K562 (cell line): ENCODE data around the gene ARL3. TPM values are rescaled to one million over a fixed set of nuclear protein-coding genes. Genes with fewer than 3 reads are reported as not detected.

Experiments used
- CSDE1 ChIP-seq, 2 experiments: fragments of 450-650 bp; IDR thresholded peaks; 2 replicates each; pipeline ENCODE4 v1.6.1; 2016; ENCODE audit warnings: mild to moderate bottlenecking in 1 of 2
- FOXP1 ChIP-seq: sonication (generic); formaldehyde crosslinking; IDR thresholded peaks from 2 replicates; pipeline ENCODE4 v1.8.0; 2022; ENCODE audit warnings: mild to moderate bottlenecking, missing genetic modification reagents
- JUNB ChIP-seq: fragments of 450-650 bp; formaldehyde crosslinking; conservative IDR thresholded peaks from 2 replicates; pipeline ENCODE4 v1.4.0; 2020; ENCODE audit warnings: mild to moderate bottlenecking
- MCM7 ChIP-seq, 2 experiments: fragments of 450-650 bp; IDR thresholded peaks; 2 replicates each; pipeline ENCODE4 v1.6.1; 2016 to 2018
- MYC ChIP-seq, 2 experiments: fragments of 250-450 bp in 1 of 2; sonication (Bioruptor Pico) in 1 of 2; IDR thresholded peaks; 2 replicates each; pipeline versions ENCODE4 v1.5.1 to v1.6.1; 2012 to 2021; ENCODE audit warnings: low read depth in 2 of 2, borderline replicate concordance in 1 of 2, improper control_type of control experiment in 1 of 2, low read length in 1 of 2, mild to moderate bottlenecking in 1 of 2, moderate library complexity in 1 of 2
- POLR2AphosphoS2 ChIP-seq: IDR thresholded peaks from 2 replicates; pipeline ENCODE4 v1.6.1; 2012; ENCODE audit warnings: low read length, improper control_type of control experiment
- SAP30 ChIP-seq: fragments of 200-600 bp; sonication (generic); IDR thresholded peaks from 2 replicates; pipeline ENCODE4 v1.6.1; 2012; ENCODE audit warnings: borderline replicate concordance, low read depth, mild to moderate bottlenecking, moderate library complexity, low read length, control low read depth, inconsistent platforms; ENCODE audit not compliant: insufficient read depth, poor library complexity, severe bottlenecking
- SRSF1 ChIP-seq: fragments of 200-400 bp; formaldehyde crosslinking; IDR thresholded peaks from 2 replicates; pipeline ENCODE4 v1.6.1; 2017; ENCODE audit warnings: mild to moderate bottlenecking, low read depth, low read length, moderate library complexity
- ZFP1 ChIP-seq: fragments of 450-650 bp; formaldehyde crosslinking; IDR thresholded peaks from 2 replicates; pipeline ENCODE4 v1.4.0; 2020; ENCODE audit warnings: mild to moderate bottlenecking, mixed read lengths
- polyA plus RNA-seq, 8 experiments: library from polyadenylated mRNA; depleted of rRNA in 4 of 8; stranded (reverse) in 5 of 8; unstranded in 3 of 8; fragments of >200 nt; fragmentation: Nextera tagmentation in 2 of 8; fragmentation: Illumina TruSeq in 1 of 8; extraction: Ambion mirVana in 2 of 8; extraction: Trizol in 1 of 8; gene quantifications; 2 replicates each; pipeline versions ENCODE4 v1.2.1 to v1.2.3, GENCODE V29; 2011 to 2014; ENCODE audit warnings: inconsistent platforms in 1 of 8, missing spikeins in 1 of 8
- total RNA-seq, 7 experiments: library from RNA; depleted of rRNA in 6 of 7; stranded (reverse); fragments of >200 nt in 6 of 7; fragmentation: Illumina TruSeq in 2 of 7; extraction: Trizol in 2 of 7; gene quantifications; 2 replicates each; pipeline versions ENCODE4 v1.2.1 to v1.2.3, GENCODE V29; 2011 to 2021; ENCODE audit warnings: low replicate concordance in 1 of 7
- TF ChIP-seq, protein P1 (sequence below): fragments of 250-450 bp; sonication (Bioruptor Pico); IDR thresholded peaks from 2 replicates; pipeline ENCODE4 v1.8.0; 2022; ENCODE audit warnings: moderate library complexity, mild to moderate bottlenecking, inconsistent platforms
- TF ChIP-seq, protein P2 (sequence below): IDR thresholded peaks from 3 replicates; pipeline ENCODE4 v1.6.1; 2011; ENCODE audit warnings: borderline replicate concordance, mild to moderate bottlenecking, moderate library complexity; ENCODE audit not compliant: insufficient read length; ENCODE audit errors: extremely low read depth

The ARL3 gene
- total and polyA plus RNA-seq, 9 of the 15 experiments (the other 6 are each of a cell fraction or from before 2014, with no cell fraction given): 2.9 to 8.9 (median 4.8) TPM

DNA sequence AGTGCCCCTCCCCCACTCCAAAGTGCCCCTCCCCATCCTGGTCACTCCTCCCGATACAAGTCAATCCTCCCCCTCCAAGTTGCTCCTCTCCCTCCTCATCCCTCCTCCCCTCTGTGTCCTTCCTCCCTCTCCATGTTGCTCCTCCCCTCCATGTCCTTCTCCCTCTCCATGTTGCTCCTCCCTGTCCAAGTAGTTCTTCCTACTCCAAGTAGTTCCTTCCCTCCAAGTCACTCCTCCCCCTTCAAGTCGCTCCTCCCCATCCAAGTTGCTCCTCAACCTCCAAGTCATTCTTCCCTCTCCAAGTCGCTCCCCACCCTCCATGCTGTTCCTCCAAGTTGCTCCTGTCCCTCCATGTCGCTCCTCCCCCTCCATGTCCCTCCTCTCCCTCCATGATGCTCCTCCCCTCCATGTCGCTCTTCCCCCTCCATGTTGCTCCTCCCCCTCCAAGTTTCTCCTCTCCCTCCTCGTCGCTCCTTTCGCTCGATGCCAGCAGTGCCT, 20.9 kb upstream of the ARL3 start (continued):
- TF ChIP-seq, protein P1, sequence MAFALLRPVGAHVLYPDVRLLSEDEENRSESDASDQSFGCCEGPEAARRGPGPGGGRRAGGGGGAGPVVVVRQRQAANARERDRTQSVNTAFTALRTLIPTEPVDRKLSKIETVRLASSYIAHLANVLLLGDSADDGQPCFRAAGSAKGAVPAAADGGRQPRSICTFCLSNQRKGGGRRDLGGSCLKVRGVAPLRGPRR (CRISPR knock-in tag): no peak
- TF ChIP-seq, protein P2, sequence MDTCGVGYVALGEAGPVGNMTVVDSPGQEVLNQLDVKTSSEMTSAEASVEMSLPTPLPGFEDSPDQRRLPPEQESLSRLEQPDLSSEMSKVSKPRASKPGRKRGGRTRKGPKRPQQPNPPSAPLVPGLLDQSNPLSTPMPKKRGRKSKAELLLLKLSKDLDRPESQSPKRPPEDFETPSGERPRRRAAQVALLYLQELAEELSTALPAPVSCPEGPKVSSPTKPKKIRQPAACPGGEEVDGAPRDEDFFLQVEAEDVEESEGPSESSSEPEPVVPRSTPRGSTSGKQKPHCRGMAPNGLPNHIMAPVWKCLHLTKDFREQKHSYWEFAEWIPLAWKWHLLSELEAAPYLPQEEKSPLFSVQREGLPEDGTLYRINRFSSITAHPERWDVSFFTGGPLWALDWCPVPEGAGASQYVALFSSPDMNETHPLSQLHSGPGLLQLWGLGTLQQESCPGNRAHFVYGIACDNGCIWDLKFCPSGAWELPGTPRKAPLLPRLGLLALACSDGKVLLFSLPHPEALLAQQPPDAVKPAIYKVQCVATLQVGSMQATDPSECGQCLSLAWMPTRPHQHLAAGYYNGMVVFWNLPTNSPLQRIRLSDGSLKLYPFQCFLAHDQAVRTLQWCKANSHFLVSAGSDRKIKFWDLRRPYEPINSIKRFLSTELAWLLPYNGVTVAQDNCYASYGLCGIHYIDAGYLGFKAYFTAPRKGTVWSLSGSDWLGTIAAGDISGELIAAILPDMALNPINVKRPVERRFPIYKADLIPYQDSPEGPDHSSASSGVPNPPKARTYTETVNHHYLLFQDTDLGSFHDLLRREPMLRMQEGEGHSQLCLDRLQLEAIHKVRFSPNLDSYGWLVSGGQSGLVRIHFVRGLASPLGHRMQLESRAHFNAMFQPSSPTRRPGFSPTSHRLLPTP: no peak
- TF ChIP-seq MYC (IDR thresholded peaks at IDR 0.05; ENCODE audit: low read depth, low read length) (no peak), MYC (CRISPR knock-in tag; IDR thresholded peaks at IDR 0.05; ENCODE audit: borderline replicate concordance, low read depth) (no peak), FOXP1 (no peak), JUNB (CRISPR knock-in tag) (no peak), MCM7 (IDR thresholded peaks at IDR 0.05) (no peak), POLR2AphosphoS2 (no peak), SRSF1 (no peak), ZFP1 (CRISPR knock-in tag) (no peak), CSDE1 (IDR thresholded peaks at IDR 0.05) (no peak), SAP30 (no peak)
